Measurements from ENCODE around the gene INPP5D. TPM values are rescaled to one million over a fixed set of nuclear protein-coding genes. Genes with fewer than 3 reads are reported as not detected.

Gene INPP5D
- total RNA-seq, 1 experiment from 2014 or later: 0.74 TPM

DNA sequence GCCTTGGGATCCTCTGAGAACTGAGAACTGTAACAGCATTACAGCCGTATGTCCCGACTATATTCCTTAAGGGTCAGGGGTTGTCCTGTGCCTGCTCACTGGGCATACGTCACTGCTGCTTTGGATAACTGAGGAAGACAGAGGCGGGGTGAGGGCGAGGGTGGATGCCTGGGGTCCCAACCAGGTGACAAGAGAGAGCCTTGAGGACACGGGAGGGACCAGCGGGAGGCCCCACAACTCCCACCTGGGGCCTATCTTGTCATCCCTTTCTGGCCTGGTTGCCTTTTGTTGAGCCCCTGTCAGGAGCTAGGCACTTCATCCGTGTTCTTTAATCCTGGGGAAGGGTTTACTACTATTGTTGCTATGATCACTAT, 28.8 kb downstream of the INPP5D start:
- ChIA-PET CTCF (no interaction called here), POLR2A (ENCODE audit: unreplicated experiment) (no interaction called here)
- TF ChIP-seq, protein P1, sequence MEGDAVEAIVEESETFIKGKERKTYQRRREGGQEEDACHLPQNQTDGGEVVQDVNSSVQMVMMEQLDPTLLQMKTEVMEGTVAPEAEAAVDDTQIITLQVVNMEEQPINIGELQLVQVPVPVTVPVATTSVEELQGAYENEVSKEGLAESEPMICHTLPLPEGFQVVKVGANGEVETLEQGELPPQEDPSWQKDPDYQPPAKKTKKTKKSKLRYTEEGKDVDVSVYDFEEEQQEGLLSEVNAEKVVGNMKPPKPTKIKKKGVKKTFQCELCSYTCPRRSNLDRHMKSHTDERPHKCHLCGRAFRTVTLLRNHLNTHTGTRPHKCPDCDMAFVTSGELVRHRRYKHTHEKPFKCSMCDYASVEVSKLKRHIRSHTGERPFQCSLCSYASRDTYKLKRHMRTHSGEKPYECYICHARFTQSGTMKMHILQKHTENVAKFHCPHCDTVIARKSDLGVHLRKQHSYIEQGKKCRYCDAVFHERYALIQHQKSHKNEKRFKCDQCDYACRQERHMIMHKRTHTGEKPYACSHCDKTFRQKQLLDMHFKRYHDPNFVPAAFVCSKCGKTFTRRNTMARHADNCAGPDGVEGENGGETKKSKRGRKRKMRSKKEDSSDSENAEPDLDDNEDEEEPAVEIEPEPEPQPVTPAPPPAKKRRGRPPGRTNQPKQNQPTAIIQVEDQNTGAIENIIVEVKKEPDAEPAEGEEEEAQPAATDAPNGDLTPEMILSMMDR (conservative IDR thresholded peaks at IDR 0.05): no peak
- no peak for TF ChIP-seq EZH2 (IDR thresholded peaks at IDR 0.05; ENCODE audit: low read depth)
- no peaks in the 10 kb centered on the region; the same call in 1 of the 2 replicates for H3F3A ChIP-seq (ENCODE audit: insufficient read depth, low read depth)
- no peak overlapping the region for H3K4me3 ChIP-seq
- no peak overlapping the region for H3K27ac ChIP-seq
- DNase-seq: no peak
- no peaks in the 10 kb centered on the region for H3K27me3 ChIP-seq (ENCODE audit: insufficient read depth, low read depth)
- H4K20me1 ChIP-seq (ENCODE audit: insufficient read depth): no peaks in the 10 kb centered on the region
- no peaks in the 10 kb centered on the region for H3K79me2 ChIP-seq (ENCODE audit: low read depth)
- BruUV-seq (replicated peaks): no TSS peak
- intact Hi-C loops (cut with micrococcal nuclease; ENCODE audit: unreplicated experiment): no loop called here
- no peaks in the 10 kb centered on the region for H3K4me1 ChIP-seq (replicated peaks; ENCODE audit: insufficient read depth)
- H3K36me3 ChIP-seq (ENCODE audit: low read depth): no peaks in the 10 kb centered on the region
- no peaks in the 10 kb centered on the region for H3K9me2 ChIP-seq (ENCODE audit: insufficient read depth)
- no peak overlapping the region for H2AFZ ChIP-seq
- H3K9me3 ChIP-seq (ENCODE audit: insufficient read depth, low read depth): no peaks in the 10 kb centered on the region
- no peak overlapping the region for H3K4me2 ChIP-seq

DNA sequence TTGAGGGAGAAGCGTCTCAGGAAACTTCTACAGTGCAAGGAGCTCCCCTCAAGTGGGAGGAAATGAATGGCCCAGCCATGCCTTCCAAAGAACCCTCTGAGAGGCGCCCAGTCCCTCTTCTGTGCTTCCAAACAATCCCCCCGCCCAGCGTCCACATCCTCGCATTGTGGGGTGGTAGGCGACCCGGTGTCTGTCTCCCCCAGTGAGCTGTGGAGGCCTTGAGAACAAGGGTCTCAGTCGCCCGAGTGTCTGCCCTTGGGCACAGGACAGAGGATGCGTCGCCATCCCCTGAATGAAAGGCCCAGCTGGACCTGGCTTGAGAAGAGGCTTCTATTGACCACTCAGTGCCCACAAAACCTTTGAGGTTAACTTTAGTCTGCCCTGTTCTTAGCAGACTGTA, 29.7 kb downstream of the INPP5D start:
- no peaks in the 10 kb centered on the region for H3K36me3 ChIP-seq (ENCODE audit: low read depth)
- H3K4me1 ChIP-seq (replicated peaks; ENCODE audit: insufficient read depth): no peaks in the 10 kb centered on the region
- no peaks in the 10 kb centered on the region for H3K79me2 ChIP-seq (ENCODE audit: low read depth)
- no peak for DNase-seq
- no peak overlapping the region for H2AFZ ChIP-seq
- ChIA-PET CTCF (no interaction called here), POLR2A (ENCODE audit: unreplicated experiment) (no interaction called here)
- H3K4me3 ChIP-seq: no peak overlapping the region
- no peaks in the 10 kb centered on the region for H3K9me3 ChIP-seq (ENCODE audit: insufficient read depth, low read depth)
- intact Hi-C loops (cut with micrococcal nuclease; ENCODE audit: unreplicated experiment): no loop called here
- no peak overlapping the region for H3K27ac ChIP-seq
- H3K4me2 ChIP-seq: no peak overlapping the region
- H3F3A ChIP-seq (ENCODE audit: insufficient read depth, low read depth): no peaks in the 10 kb centered on the region; the same call in 1 of the 2 replicates
- H4K20me1 ChIP-seq (ENCODE audit: insufficient read depth): no peaks in the 10 kb centered on the region
- H3K27me3 ChIP-seq (ENCODE audit: insufficient read depth, low read depth): no peaks in the 10 kb centered on the region
- TF ChIP-seq, protein P1 (conservative IDR thresholded peaks at IDR 0.05): no peak
- no peaks in the 10 kb centered on the region for H3K9me2 ChIP-seq (ENCODE audit: insufficient read depth)
- no TSS peak for BruUV-seq (replicated peaks)

DNA sequence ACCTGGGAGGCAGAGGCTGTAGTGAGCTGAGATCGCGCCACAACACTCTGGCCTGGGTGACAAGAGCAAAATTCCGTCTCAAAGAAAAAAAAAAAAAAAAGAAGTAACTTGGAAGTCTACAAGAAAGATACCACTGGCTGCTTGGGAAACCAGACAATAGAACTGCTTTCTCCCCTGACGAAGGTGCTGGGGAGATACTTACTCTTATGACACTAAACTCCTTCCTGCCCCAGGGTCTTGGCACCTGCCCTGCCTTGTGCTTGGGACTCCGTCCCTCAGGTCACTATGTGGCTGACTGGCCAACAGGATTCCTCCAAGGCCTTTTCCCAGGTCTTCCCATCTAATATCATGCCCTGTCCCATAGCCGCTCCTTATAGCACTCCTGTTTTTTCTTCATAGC, 30.7 kb downstream of the INPP5D start:
- POLR2A ChIA-PET (ENCODE audit: unreplicated experiment): no interaction called here
- BruUV-seq (replicated peaks): no TSS peak
- Histone ChIP-seq H3K27ac (no peak overlapping the region), H3K4me3 (no peak overlapping the region), H3K4me1 (replicated peaks; ENCODE audit: insufficient read depth) (no peaks in the 10 kb centered on the region), H3K36me3 (ENCODE audit: low read depth) (no peaks in the 10 kb centered on the region), H3K9me2 (ENCODE audit: insufficient read depth) (no peaks in the 10 kb centered on the region), H3K79me2 (ENCODE audit: low read depth) (no peaks in the 10 kb centered on the region), H3K27me3 (ENCODE audit: insufficient read depth, low read depth) (no peaks in the 10 kb centered on the region), H3F3A (ENCODE audit: insufficient read depth, low read depth) (no peaks in the 10 kb centered on the region), H3K4me2 (no peak overlapping the region), H3K9me3 (ENCODE audit: insufficient read depth, low read depth) (no peaks in the 10 kb centered on the region), H4K20me1 (ENCODE audit: insufficient read depth) (no peaks in the 10 kb centered on the region), H2AFZ (no peak overlapping the region)
- TF ChIP-seq EZH2 (IDR thresholded peaks at IDR 0.05; ENCODE audit: low read depth): no peak
- no peak for DNase-seq
- intact Hi-C loops (cut with micrococcal nuclease; ENCODE audit: unreplicated experiment): no loop called here
- CTCF ChIA-PET: no interaction called here

DNA sequence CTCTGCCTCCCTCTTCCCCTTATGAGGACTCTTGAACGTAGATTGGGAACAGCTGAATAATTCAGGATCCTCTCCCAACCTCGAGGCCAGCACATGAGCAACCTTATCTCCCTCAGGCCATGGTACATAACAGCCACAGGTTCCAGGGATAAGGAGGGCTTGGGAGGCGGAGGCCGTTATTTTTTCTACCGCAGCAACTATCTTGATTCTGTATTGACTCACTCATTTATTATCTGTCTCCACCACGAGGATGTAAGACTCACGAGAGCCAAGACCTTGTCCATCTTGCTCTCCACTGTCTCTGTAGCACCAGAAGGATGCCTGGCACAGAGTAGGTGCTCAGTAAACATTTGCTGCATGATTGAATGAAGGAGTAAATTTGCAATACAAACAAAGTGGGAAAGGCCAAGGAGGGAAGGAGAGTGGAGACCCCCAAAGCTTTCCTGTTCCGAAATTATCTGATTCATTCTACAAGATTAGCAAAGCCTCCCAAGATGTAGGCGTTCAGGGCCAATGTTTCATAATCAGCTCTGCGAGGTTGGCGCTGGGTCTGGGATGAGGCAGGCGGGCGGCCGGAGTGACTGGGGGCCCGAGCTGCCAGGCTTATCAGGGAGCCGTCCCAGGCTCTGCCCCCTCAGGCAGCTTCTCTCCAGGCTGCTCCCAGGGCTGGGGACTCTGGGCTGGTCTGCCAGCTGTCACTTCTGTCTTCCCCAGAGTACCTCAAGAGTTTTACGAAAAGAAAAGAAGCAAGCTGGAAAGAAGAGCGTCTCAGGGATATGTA, 31.6 kb downstream of the INPP5D start:
- H3K36me3 ChIP-seq (ENCODE audit: low read depth): no peaks in the 10 kb centered on the region
- DNase-seq: no peak
- no peaks in the 10 kb centered on the region for H3K4me1 ChIP-seq (replicated peaks; ENCODE audit: insufficient read depth)
- H3K27ac ChIP-seq: no peak overlapping the region
- H3K79me2 ChIP-seq (ENCODE audit: low read depth): no peaks in the 10 kb centered on the region
- no peaks in the 10 kb centered on the region for H3K27me3 ChIP-seq (ENCODE audit: insufficient read depth, low read depth)
- intact Hi-C loops (cut with micrococcal nuclease; ENCODE audit: unreplicated experiment): no loop called here
- no peak overlapping the region for H3K4me3 ChIP-seq
- ChIA-PET CTCF (no interaction called here), POLR2A (ENCODE audit: unreplicated experiment) (no interaction called here)
- H4K20me1 ChIP-seq (ENCODE audit: insufficient read depth): no peaks in the 10 kb centered on the region
- no peak overlapping the region for H2AFZ ChIP-seq
- H3K4me2 ChIP-seq: no peak overlapping the region
- no peaks in the 10 kb centered on the region for H3K9me3 ChIP-seq (ENCODE audit: insufficient read depth, low read depth)
- H3K9me2 ChIP-seq (ENCODE audit: insufficient read depth): no peaks in the 10 kb centered on the region
- H3F3A ChIP-seq (ENCODE audit: insufficient read depth, low read depth): no peaks in the 10 kb centered on the region
- TF ChIP-seq, protein P1 (conservative IDR thresholded peaks at IDR 0.05): no peak
- TF ChIP-seq EZH2 (IDR thresholded peaks at IDR 0.05; ENCODE audit: low read depth): no peak
- no TSS peak for BruUV-seq (replicated peaks)

Data from PC-9 (cell line).